Right forelimb (tissue), 1 donor: ENCODE measurements around the gene AK5.
"Not testable (repeated sequence)": the region's sequence is repeated elsewhere in the genome, so short reads cannot be mapped to it uniquely, and the experiment has no call there.

Experiments
- DNase-seq: peaks from one replicate; pipeline ENCODE4 v3.0.0-alpha.2; 2018

Gene AK5

DNA sequence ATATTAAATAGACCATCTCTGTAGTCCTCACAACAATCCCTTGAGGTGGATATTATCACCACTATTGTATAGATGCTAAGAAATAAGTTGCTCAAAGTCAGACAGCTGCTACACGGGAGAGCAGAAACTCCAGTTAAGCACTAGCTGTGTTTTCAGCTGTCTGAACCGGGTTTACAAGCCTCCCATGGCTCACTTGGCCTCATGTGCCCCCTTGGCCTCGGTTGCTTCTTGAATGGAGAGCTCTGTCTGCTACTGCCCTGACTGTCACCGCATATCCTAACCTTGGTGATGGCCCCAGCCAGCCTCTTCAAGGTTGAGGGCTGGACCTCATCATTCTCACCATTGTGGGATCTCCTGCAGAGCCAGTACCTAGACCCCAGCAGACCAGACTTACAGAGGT lies 123.4 kb downstream of the AK5 start:
- DNase-seq: no peak

DNA sequence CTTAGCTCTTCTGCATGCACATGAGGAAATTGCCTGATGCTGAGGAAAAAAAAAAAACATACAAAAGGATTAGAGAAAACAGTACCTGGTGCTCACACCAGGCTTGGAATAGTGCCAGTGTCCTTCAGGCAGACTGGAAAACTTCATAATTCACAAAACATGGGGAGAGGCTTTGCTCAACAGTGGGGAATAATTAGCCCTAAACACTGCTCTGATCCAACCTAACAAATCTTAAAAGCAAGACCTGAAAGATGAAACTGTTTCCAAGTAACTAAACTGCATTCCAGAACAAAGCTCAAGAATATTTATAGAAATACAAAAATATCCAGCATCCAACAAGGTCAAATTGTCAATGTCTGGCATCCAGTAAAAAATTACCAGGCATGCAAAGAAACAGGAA lies 124.8 kb downstream of the AK5 start:
- DNase-seq: no peak

DNA sequence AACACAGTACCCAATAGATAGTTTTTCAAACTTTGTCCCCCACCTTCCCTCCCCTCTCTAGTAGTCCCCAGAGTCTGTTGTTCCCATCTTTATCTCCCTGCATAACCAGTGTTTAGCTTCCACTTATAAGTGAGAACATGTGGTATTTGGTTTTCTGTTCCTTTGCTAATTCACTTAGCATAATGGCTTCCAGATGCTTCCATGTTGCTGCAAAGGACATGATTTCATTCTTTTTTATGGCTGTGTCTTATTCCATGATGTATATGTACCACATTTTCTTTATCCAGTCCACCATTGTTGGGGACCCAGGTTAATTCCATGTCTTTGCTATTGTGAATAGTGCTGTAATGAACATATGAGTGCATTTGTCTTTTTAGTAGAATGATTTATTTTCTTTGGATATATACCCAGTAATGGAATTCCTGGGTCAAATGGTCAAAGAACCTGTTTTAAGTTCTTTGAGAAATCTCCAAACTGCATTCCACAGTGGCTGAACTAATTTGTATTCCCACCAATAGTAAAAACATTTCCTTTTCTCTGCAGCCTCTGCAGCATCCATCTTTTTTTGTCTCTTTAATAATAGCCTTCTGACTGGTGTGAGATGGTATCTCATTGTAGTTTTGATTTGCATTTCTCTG lies 126.0 kb downstream of the AK5 start:
- DNase-seq: no peak

DNA sequence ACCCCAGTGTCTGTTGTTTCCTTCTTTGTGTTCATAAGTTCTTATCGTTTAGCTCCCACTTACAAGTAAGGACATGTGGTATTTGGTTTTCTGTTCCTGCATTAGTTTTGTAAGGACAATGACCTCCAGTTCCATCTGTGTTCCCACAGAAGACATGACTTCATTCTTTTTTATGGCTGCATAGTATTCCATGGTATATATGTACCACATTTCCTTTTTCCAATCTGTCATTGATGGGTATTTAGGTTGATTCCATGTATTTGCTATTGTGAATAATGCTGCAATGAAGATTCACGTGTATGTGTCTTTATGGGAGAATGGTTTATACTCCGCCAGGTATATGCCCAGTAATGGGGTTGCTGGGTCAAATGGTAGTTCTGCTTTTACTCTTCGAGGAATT lies 127.1 kb downstream of the AK5 start:
- not testable (repeated sequence) for DNase-seq

DNA sequence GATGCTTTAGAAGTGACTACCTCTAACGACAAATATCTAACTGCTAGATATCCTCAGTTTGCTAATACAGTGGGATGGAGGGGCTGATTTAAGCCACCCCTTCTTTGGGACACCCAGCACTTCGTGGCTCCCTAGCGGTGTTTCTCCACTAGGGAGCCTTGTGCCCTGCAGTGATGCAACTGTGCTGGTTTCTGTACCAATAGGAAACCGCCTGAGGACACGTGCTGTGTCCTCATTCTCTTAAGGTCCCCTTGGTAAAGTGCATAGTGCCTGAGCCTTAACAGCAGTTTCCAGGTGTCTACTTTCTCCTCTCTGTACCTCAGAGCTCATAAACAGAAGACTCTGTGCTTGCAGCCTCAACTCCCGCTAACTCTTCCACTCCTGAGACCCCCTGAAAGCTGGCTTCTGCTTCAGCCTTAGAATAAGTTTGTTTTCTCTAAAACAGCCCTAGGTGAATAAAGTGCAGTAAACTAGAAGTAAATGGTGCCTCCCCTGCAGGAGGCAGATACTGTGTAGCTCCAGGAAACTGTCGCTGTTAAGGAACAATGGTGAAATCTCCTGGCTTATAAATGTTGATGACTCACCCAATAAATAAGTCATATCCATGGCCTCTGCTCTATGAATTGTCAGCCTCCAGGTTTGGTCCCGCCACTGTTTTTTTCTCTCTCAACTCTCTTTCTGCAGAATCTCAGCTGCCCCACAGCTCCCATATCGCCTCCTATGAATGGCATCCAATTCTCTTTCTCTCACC lies 130.4 kb downstream of the AK5 start:
- DNase-seq: no peak

DNA sequence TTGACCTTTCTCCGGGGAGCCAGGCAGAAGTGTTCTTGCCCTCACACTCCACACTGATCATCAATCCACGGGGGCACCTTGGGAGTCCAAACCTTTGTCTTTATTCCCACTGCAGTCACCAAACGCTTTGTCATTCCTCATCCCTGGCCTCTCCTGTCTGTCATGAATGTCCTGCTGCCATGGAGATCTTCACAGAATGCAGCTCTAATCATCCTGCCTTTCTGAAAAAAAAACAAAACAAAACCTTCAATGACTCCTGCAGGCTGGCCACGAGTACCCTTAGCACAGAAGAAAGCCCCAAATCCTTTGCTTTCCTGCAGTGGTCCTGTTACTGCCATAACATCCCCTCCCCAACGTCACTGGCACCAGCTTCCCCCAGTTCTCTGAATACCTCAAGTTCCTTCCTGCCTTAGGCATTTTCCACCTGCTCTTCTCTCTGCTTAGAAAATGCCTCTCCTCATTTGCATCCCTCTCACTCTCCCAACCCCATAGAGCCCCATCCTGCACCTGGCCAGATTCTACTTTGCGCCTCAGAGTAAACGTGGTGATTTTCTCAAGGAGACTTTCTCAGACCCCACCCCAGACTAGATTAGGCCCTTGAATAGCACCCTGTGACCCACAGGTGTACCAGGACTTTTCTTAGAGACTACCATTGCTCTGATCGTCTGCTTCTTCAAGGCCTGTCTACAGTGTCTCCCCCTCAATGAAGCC lies 131.2 kb downstream of the AK5 start:
- DNase-seq: no peak

DNA sequence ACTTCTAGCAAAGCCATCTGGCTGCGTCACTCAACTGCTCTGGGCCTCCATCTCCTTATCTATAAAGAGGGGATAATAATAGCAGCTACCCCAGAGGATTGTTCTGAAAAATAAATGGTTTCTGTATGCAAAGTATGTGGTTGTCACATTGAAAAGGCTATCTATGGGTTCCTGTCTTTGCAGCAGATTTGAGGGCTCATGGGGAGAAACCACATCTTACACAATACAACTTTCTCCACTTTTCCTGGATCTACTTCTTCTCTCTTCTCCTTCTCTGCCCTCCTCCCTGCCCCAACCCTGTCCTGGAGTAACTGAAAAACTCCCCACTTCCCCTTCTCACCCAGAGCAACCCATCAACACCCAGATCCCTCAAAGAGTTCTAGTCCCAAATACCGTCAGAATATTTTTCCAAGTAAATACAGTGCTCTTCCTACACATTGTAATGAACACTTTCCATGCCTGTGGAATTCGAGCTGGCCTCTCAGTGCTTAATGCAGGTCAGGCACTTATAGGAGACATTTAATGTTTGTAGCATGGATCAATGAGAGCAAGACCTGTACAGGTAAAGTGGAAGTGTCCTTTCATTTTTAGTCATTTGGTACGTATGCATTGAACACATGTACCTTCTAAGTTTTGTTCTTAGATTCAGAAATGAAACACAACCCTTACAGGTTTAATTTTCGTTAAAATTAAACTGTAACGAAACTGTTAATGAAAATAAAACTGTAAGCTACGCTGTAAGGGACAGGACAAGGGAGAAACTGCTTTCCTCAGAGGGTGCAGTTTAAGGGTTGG lies 131.9 kb downstream of the AK5 start:
- no peak for DNase-seq

DNA sequence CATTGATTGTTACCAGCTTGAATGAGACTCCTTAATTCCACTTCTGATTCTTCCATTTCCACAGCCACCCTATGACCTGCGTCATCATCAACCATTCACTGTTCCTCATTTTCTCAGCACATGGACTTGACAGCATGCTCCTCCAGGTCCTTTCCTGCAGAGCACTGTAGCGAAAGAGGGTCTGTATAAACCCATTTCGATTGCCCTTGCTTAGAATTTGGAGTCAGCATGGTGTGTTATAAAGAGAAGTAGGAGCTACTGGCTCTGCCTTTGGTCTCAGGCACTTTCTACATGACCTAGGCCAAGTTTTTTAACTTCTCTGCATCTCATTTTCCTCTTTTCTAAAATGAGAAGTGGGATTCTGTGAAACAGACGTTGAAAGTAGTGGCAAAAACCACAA lies 133.8 kb downstream of the AK5 start:
- DNase-seq: no peak

DNA sequence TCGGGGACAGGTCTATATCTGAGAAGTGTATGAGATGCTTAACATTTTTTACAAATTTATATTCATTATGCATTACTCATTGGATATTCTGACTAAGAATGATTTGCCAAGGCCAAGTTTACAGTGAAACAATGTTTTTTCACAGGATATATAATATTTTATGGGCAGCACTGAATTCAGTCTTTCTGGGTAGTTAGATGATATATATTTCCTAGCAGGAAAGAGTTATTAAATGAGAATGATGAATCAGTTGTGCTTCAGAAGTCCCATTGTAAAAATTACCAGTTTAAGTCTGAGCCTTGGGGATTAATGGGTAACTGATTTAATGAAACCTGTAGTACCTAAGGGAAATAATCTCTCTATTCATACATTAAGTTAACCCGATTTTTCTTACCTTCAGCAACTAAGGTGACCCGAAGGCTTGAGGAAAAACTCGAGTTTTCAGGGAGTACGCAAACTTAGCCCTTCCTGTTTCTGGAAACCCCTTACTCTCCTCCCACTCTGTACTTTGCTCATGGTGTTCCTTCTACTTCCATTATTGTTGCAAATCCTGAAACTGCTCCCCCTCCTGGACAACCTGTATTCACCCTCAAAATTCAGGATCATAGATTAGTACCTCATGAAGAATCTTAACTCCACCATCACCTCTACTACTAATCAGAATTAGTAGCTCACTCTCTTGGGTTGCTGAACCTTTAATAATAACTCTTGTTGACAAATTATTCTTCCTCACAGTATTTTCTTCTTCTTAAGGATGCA lies 135.1 kb downstream of the AK5 start:
- no peak for DNase-seq

DNA sequence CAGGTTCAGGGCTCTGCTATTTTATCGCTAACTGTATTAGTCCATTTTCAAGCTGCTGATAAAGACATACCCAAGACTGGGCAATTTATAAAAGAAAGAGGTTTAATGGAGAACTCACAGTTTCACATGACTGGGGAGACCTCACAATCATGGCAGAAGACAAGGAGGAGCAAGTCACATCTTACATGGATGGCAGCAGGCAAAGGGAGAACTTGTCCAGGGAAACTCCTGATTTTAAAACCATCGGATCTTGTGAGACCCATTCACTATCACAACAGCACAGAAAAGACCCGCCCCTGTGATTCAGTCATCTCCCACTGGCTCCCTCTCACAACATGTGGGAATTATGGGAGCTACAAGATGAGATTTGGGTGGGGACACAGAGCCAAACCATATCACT lies 136.2 kb downstream of the AK5 start:
- DNase-seq: not testable (repeated sequence)

DNA sequence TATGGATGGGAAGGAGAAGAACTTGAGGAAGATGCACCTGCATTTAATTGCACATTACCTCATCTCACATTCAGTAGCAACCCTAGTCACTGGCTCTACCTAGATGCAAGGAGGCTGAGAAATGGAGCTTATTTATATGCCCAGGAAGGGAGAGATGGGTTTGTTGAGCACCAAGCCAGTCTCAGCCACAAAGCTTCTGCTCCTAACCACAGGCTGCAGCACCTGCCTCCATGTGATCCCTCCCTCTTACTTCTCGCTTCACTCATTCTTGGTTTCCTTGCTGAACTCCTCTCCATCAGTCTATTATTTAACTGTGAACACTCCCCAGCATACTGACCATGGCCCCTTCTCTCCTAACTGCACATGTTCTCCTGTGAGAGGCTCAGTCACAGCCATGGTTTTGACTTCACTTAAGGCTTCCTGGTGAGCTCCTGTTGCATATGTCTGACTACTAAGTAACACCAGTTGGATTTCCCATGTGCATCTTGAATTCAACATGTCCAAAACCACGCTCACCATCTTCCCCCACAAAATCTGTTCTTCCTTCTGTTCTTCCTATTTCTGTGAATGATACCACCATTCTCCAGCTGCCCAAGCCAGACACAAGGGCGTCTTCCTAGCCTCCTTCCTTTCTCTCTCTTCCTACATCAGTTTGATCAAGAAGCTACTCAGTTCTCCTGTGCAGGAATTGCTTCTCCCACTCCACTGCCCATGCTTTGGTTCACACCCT lies 139.8 kb downstream of the AK5 start:
- DNase-seq: no peak

DNA sequence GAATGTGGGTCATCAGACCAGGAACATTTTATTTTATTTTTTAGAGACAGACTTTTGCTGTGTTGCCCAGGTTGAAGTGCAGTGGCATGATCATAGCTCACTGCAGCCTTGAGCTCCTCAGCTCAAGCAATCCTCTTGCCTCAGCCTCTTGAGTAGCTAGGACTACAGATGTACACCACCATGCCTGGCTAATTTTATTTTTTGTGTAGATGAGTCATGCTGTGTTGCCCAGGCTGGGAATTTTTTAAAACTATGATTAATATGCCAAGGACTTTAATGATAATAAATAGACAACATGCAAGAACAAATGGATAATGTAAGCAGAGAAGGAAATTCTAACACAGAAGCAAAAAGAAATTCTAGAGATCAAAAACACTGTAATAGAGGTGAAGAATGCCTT lies 142.4 kb downstream of the AK5 start:
- no peak for DNase-seq

DNA sequence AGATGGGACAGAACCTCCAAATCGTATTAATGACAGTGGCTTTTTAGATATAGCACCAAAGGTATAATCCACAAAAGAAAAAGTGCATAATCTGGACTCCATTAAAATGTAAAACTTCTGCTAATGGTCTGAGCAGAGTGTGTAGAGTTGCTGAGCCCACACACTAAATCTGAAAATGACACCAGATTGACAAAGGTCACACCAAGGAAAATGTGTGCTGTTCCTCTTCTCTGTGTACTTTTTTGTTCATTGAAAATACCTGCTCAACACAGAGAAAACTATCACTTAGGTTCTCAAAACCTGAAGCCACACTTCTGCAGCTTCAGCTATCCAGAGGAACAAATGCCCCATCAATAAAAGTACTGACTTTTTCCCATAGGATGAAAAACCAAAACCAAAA lies 146.2 kb downstream of the AK5 start:
- DNase-seq: no peak

DNA sequence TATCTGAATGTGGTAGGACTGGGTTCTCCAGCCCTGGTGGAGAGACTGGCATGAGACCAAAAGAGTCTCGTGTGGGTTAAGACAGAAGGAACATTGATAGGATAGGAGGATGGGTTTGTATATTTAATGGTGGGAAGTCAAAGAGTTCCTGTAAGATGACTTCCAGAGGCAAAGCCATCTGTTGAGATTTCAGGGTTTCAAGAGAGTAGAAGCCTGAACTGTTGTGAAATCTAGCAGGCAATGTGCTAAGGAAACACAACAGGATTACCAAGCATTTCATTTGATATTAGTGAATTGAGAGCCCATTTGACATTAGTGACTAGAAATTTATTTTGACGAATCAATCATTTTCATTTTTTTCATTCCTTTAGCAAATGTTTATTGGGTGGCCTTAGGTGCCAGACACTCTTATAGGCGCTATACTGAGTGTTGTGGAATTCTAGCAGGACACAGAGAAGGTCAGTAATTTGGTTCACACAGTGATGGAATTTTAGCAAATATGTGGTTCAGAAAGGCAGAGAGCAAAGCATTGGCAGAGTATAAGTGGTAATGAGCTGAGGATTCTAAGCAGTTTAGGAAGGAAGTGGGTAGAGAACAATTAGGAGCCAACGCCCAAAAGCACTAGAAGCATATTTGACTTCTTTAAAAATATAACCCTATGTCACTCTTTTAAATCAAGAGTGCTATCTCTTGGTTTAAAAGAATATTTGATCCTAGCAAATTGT lies 149.3 kb downstream of the AK5 start:
- DNase-seq: no peak

DNA sequence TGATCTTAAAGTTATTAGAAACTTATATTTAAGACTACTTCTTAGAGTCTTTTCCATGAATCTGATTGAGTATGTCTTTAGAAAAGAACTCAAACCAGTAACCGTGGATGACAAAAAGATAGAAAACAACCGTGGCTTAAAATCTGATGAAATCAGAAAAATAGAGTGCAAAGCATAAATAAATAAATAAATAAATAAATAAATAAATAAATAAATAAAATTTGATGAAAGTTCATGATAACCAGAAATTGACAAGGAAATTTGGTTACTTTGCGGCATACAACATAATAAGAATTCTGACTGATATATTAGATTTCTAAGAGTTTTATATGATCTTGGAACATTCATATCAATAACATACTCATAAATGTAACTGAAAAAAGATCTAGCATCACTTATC lies 152.1 kb downstream of the AK5 start:
- no peak for DNase-seq

DNA sequence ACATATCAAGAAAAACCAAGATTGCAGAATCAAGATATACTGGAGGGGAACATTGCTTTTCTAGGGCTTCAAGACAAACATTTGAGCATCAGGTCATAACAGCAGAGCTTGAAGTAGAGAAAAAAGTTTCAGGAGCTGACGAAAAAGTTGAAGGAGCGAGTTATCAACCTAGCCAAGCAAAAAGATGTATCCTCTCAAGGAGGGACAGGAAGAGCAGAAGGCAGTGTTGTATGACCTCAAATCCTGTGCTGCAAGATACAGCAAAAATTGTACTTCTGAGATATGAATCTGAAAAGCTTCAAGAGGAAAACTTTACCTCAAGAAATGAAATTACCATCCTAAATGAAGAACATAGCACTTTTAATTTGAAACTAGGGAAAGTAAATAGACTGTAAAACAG lies 153.1 kb downstream of the AK5 start:
- DNase-seq: no peak

DNA sequence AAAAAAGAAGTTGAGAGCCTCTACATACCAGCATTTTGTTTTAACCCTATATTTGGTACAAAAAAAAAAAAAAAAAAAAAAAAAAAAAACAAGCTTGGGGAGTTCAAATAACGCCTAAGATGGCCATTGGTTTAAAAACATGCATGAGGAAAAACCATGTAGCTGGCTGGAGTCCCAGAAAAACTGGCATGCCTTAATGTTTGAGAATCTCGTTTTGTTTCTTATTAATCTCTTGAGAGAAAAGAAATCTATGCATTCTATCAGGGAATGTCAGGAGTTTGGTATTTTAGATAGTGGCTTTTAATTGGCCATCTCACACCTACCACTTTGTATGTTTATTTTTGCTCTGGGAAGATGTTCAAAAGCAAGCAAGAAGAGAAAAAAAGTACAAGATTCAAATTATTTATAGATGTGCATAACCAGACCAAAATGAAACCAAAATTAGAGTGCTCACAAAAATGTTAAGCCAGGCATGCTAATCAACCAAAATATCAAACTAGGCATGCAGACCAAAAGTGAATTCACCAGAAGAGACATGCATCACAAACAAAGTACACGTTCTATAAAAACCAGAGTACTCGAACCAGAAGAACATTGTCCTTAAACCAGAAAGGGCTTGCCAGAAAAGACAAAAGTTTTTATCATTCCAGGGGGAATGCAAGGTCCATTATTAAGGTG lies 156.6 kb downstream of the AK5 start:
- no peak for DNase-seq

DNA sequence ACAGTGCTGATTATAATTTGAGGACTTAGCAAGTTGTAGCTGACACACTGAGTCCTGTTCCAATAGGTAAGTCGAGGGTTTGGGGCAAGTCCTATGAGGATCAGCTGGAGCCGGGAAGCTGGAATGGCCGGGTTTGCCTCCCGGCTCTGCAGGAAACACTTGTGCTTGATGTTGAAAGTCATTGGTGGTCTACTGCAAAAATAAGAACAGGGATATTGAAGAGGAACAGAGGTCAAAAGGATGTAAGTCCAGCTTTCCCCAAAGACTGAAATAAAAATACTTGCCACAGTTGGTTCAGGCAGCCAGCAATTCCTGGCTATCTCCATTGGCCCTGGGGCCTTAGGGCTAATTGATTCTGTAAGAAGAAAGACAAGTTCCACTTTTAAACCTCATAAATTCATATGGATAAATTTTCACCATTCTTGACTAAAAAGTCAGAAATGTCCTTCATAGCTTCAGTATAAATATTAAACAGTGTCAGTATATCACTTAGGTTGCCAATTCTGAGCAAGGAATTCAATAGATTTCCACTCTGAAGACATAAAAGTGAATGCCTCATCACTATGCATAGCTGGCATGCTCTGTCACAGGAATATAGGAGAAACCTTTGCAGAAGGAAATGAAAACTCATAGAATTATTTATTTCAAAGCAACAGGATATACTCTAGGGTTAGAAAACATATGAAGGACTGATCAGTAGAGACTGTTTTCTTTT lies 165.2 kb downstream of the AK5 start:
- no peak for DNase-seq

DNA sequence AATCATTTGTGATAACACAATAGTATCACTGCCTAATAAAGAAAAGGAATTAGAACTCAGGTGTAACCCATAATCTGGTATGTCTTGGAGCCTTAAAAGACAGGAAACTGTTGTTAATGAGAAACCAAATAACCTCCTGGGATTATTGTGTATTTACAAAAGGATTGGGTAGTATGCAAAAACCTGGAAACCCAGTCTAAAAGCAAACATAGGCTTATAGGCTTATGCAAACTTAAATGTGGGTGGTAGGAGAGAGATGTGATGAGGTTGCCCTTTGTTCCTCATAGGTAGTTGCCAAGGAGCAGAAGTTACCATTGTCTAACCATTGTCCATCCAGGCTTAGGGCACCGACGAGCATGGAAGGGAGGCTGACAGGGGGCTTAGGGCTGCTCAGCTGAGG lies 165.8 kb downstream of the AK5 start:
- no peak for DNase-seq

DNA sequence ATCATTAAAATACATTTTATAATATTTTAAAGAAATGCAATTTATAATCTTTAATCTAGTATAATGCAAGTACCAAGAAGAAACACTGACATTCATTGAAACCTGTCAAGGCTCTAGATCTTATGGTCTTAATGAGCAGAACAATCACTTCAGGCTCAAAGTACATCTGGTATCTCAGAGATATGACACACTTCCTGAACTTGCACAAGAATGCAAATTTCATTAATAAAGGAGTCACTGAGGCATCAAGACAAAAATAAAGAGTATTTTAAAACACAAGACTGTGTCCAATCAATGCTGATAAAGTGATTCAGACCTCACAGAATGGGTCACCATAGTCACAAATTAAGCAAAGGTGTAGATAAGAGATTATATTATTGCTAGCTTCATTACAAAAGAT lies 178.1 kb downstream of the AK5 start:
- DNase-seq: no peak
